Epithelial cell of proximal tubule (primary cell): ENCODE measurements around the gene KCNMA1. TPM values are rescaled to one million over a fixed set of nuclear protein-coding genes. Genes with fewer than 3 reads are reported as not detected.
"Not testable (repeated sequence)": the region's sequence is repeated elsewhere in the genome, so short reads cannot be mapped to it uniquely, and the experiment has no call there.

ENCODE experiments used
- DNase-seq: peaks from one replicate; pipeline ENCODE4 v3.0.0-alpha.2; 2011; ENCODE audit warnings: low read depth
- H3K4me3 ChIP-seq: 2 replicates; pipeline ENCODE4 v1.5.1; 2011; ENCODE audit warnings: low read depth, mild to moderate bottlenecking, low read length
- CTCF ChIP-seq: conservative IDR thresholded peaks from 2 replicates; pipeline ENCODE4 v1.5.1; 2012; ENCODE audit warnings: low read depth, mild to moderate bottlenecking, low read length
- total RNA-seq: library from RNA; depleted of rRNA; stranded (reverse); fragments of >200 nt; gene quantifications from 2 replicates; pipeline ENCODE4 v1.2.3, GENCODE V29; 2015

KCNMA1 gene
- total RNA-seq, 1 donor from 2014 or later: 12.5 TPM

- no peak for DNase-seq
Observed at GRCh38 chr10:77527839-77528238, 109.8 kb downstream of the KCNMA1 start.

GRCh38 chr10:77526868-77527617, 110.6 kb downstream of the KCNMA1 start:
- no peak for TF ChIP-seq CTCF
- DNase-seq: no peak
- H3K4me3 ChIP-seq: no peak overlapping the region

More at GRCh38 chr10:77527839-77528238, 109.8 kb downstream of the KCNMA1 start:
- TF ChIP-seq CTCF: no peak
- H3K4me3 ChIP-seq: no peak overlapping the region

DNA sequence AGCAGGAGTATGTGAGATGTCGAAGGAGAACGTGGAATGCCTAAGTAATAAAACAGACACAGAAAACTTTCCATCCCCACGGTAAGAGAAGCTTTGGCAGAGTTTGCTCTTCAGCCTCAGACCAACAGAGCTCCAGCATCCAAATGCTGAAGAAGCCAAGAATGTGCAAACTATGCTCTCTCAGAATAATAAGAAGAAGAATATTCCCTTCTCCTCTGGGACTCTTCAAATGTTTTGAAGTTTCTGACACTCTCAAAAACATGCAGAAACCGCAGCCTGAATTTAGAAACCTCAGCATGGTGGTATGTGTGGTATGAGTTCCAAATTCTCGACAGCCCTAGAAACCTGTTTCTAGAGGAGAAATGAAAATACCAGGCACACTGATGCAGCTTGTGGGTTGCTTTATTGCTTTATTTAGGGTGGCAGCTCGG, 113.3 kb downstream of the KCNMA1 start:
- no peak overlapping the region for H3K4me3 ChIP-seq
- TF ChIP-seq CTCF: no peak
- no peak for DNase-seq

DNA sequence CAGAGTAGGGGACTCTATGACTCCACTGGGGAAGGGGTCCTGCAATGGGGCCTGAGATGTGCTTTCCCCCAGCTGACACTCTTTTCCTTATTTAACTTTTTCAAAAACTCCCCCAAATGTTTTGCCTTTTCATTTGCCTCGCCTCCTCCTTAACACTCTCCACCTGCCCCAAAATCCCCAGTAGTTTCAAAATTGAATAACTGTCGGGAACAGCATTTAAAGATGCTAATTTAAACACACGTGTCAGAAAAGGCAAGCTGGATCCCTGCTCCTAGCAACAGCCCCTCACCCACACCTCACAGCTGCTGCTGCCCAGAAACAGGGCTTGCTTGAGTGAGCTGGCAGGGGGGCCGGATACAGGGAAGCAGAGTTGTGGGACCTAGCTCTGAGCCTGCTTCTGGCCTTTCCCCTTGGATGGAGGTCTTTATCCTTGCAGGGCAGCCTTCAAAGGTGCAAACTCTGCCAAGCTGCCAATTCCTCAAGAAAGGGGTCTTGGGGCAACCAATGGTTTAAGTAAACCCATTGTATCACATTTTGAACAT, 115.3 kb downstream of the KCNMA1 start:
- no peak for TF ChIP-seq CTCF
- H3K4me3 ChIP-seq: no peak overlapping the region
- no peak for DNase-seq

GRCh38 chr10:77520995-77521394, 116.6 kb downstream of the KCNMA1 start:
- TF ChIP-seq CTCF: no peak
- no peak overlapping the region for H3K4me3 ChIP-seq
- DNase-seq: no peak

- H3K4me3 ChIP-seq: no peak overlapping the region
- no peak for DNase-seq
- TF ChIP-seq CTCF: peak; percentile 26
Observed at GRCh38 chr10:77520290-77520689, 117.3 kb downstream of the KCNMA1 start.

DNA sequence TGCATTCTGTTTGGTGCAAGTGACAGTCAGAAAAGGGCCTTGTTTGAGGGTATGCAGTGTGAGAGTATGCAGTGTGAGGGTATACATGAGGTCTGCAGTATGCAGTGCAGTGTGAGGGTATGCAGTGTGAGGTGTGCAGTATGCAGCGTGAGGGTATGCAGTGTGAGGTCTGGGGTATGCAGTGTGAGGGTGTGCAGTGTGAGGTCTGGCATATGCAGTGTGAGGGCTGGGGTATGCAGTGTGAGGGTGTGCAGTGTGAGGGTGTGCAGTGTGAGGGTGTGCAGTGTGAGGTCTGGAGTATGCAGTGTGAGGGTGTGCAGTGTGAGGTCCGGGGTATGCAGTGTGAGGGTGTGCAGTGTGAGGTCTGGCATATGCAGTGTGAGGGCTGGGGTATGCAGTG, 117.8 kb downstream of the KCNMA1 start:
- H3K4me3 ChIP-seq: not testable (repeated sequence)

More for the DNA sequence above, 117.8 kb downstream of the KCNMA1 start:
- DNase-seq: not testable (repeated sequence)
